Ishikawa (cell line): Measurements from ENCODE around the gene TLE1.

Experiments used
- CEBPB ChIP-seq: IDR thresholded peaks from 2 replicates; pipeline ENCODE4 v1.6.1; 2012
- CREB1 ChIP-seq: IDR thresholded peaks from 2 replicates; pipeline ENCODE4 v1.6.1; 2012; ENCODE audit warnings: low read depth
- EGR1 ChIP-seq: IDR thresholded peaks from 2 replicates; pipeline ENCODE4 v1.6.1; 2012
- EP300 ChIP-seq: IDR thresholded peaks from 2 replicates; pipeline ENCODE4 v1.6.1; 2012; ENCODE audit warnings: borderline replicate concordance
- FOXM1 ChIP-seq: IDR thresholded peaks from 2 replicates; pipeline ENCODE4 v1.6.1; 2012; ENCODE audit warnings: low read depth, borderline replicate concordance
- NFIC ChIP-seq: IDR thresholded peaks from 2 replicates; pipeline ENCODE4 v1.6.1; 2012
- RAD21 ChIP-seq: IDR thresholded peaks from 2 replicates; pipeline ENCODE4 v1.6.1; 2012; ENCODE audit warnings: low read depth
- TAF1 ChIP-seq: IDR thresholded peaks from 2 replicates; pipeline ENCODE4 v1.6.1; 2012; ENCODE audit warnings: low read depth, mild to moderate bottlenecking
- TCF12 ChIP-seq: IDR thresholded peaks from 2 replicates; pipeline ENCODE4 v1.6.1; 2012; ENCODE audit warnings: low read depth
- TEAD4 ChIP-seq: IDR thresholded peaks from 2 replicates; pipeline ENCODE4 v1.6.1; 2012
- YY1 ChIP-seq: IDR thresholded peaks from 2 replicates; pipeline ENCODE4 v1.6.1; 2012; ENCODE audit warnings: low read depth
- ZBTB7A ChIP-seq: IDR thresholded peaks from 2 replicates; pipeline ENCODE4 v1.6.1; 2012; ENCODE audit warnings: low read depth
- TF ChIP-seq, protein P1 (sequence below): IDR thresholded peaks from 2 replicates; pipeline ENCODE4 v1.6.1; 2012
- TF ChIP-seq, protein P2 (sequence below): IDR thresholded peaks from 2 replicates; pipeline ENCODE4 v1.6.1; 2012
- TF ChIP-seq, protein P3 (sequence below): IDR thresholded peaks from 2 replicates; pipeline ENCODE4 v1.6.1; 2012; ENCODE audit warnings: low read depth, mild to moderate bottlenecking

The TLE1 gene

GRCh38 chr9:81631218-81631745 lies 58.1 kb downstream of the TLE1 start:
- TF ChIP-seq EP300 = no peak
- TF ChIP-seq NFIC = no peak
- no peak for TF ChIP-seq TAF1
- TF ChIP-seq, protein P1, sequence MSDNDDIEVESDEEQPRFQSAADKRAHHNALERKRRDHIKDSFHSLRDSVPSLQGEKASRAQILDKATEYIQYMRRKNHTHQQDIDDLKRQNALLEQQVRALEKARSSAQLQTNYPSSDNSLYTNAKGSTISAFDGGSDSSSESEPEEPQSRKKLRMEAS = no peak
- TF ChIP-seq, protein P2, sequence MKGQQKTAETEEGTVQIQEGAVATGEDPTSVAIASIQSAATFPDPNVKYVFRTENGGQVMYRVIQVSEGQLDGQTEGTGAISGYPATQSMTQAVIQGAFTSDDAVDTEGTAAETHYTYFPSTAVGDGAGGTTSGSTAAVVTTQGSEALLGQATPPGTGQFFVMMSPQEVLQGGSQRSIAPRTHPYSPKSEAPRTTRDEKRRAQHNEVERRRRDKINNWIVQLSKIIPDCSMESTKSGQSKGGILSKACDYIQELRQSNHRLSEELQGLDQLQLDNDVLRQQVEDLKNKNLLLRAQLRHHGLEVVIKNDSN = no peak
- no peak for TF ChIP-seq ZBTB7A
- TF ChIP-seq CREB1 = no peak
- TF ChIP-seq, protein P3, sequence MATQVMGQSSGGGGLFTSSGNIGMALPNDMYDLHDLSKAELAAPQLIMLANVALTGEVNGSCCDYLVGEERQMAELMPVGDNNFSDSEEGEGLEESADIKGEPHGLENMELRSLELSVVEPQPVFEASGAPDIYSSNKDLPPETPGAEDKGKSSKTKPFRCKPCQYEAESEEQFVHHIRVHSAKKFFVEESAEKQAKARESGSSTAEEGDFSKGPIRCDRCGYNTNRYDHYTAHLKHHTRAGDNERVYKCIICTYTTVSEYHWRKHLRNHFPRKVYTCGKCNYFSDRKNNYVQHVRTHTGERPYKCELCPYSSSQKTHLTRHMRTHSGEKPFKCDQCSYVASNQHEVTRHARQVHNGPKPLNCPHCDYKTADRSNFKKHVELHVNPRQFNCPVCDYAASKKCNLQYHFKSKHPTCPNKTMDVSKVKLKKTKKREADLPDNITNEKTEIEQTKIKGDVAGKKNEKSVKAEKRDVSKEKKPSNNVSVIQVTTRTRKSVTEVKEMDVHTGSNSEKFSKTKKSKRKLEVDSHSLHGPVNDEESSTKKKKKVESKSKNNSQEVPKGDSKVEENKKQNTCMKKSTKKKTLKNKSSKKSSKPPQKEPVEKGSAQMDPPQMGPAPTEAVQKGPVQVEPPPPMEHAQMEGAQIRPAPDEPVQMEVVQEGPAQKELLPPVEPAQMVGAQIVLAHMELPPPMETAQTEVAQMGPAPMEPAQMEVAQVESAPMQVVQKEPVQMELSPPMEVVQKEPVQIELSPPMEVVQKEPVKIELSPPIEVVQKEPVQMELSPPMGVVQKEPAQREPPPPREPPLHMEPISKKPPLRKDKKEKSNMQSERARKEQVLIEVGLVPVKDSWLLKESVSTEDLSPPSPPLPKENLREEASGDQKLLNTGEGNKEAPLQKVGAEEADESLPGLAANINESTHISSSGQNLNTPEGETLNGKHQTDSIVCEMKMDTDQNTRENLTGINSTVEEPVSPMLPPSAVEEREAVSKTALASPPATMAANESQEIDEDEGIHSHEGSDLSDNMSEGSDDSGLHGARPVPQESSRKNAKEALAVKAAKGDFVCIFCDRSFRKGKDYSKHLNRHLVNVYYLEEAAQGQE = no peak
- TF ChIP-seq CEBPB = no peak
- TF ChIP-seq FOXM1 = no peak
- no peak for TF ChIP-seq TEAD4
- TF ChIP-seq EGR1 = no peak
- TF ChIP-seq YY1 = no peak
- TF ChIP-seq RAD21 = no peak

DNA sequence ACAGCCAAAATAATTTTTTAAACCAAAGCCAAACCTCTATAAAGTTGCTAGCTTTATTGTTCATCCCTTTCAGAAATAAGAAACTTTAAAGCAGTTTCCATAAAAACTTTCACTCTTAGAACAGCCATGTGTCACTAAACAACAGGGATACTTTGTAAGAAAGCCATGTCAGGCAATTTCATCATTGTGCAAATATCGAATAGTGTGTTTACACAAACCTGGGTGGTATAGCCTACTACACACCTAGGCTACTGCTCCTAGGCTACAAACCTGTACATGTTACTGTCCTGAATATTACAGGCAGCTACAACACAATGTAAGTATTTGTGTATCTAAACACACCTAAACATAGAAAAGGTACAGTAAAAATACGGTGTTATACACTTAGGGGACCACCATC lies 59.9 kb downstream of the TLE1 start:
- TF ChIP-seq ZBTB7A (no peak), FOXM1 (no peak), NFIC (no peak), CREB1 (no peak), EP300 (no peak), CEBPB (no peak), TAF1 (no peak), RAD21 (no peak), TCF12 (no peak), YY1 (no peak)
- TF ChIP-seq, protein P2 = no peak
- TF ChIP-seq, protein P1 = no peak

GRCh38 chr9:81628897-81629296 lies 60.5 kb downstream of the TLE1 start:
- TF ChIP-seq TEAD4 = no peak
- no peak for TF ChIP-seq NFIC
- TF ChIP-seq, protein P3 = no peak
- TF ChIP-seq EP300 = no peak
- TF ChIP-seq, protein P2 = no peak
- TF ChIP-seq TAF1 = no peak
- no peak for TF ChIP-seq YY1
- TF ChIP-seq ZBTB7A = no peak

DNA sequence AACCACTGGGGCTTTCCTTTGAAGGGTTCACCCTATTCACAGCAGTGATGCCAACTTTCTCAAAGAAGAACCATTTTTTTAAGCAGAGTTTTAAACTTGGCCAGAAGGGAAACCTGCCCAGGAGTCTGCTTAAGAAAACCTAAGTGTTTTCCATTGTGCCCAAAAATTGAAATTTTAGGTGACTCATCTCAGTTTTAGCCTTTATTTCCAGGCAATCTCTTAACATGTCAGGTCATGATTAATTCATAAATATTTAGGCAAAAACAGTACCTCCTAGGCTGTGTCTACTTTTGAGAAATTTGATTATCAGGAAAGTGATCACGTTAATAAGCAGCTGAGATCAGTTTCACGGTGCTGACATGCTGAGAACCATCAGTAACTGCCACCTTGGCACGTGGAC lies 61.9 kb downstream of the TLE1 start:
- TF ChIP-seq, protein P1 = no peak
- TF ChIP-seq, protein P3 = no peak
- TF ChIP-seq EGR1 = no peak
- TF ChIP-seq CEBPB = no peak
- TF ChIP-seq, protein P2 = no peak
- no peak for TF ChIP-seq TAF1
- TF ChIP-seq ZBTB7A = no peak
- TF ChIP-seq YY1 = no peak
- TF ChIP-seq RAD21 = no peak
- no peak for TF ChIP-seq FOXM1
- no peak for TF ChIP-seq EP300
- TF ChIP-seq NFIC = no peak
- TF ChIP-seq TEAD4 = no peak
